ENCODE measurements around the gene RSU1. TPM values are rescaled to one million over a fixed set of nuclear protein-coding genes. Genes with fewer than 3 reads are reported as not detected.

Gene RSU1
- total RNA-seq, 1 donor from 2014 or later = 81.6 TPM

DNA sequence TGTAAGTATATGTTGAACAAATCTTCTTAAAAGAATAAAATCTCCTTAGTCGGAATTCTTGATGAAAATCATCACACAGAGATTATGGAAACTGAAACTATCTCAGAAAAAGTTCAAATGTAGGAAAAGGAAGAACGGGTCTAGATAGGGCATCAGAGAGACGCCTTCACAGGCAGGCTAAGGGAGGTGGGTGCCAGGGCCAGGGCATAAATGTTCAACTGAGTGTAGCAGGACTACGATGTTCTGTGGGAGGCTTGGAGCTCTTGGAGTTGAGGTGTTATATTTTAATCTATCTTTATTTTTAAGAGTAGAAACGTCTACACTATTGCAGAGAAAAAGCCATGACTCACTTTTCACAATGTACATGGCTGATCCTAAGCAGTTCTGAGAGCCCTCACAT is 101.2 kb downstream of the RSU1 start:
- peaks cover 11% of the 10 kb centered on the region for H3K9me3 ChIP-seq
- TF ChIP-seq CTCF (IDR thresholded peaks at IDR 0.05) = no peak
- H3K4me3 ChIP-seq = no peak overlapping the region
- H3K27me3 ChIP-seq (ENCODE audit: low read depth) = no peaks in the 10 kb centered on the region
- H3K36me3 ChIP-seq = no peaks in the 10 kb centered on the region
- no peak for DNase-seq
- intact Hi-C loops (cut with DNase I) = no loop called here
- no peak overlapping the region for H3K27ac ChIP-seq
- H3K4me1 ChIP-seq = no peaks in the 10 kb centered on the region
- no peak for ATAC-seq

DNA sequence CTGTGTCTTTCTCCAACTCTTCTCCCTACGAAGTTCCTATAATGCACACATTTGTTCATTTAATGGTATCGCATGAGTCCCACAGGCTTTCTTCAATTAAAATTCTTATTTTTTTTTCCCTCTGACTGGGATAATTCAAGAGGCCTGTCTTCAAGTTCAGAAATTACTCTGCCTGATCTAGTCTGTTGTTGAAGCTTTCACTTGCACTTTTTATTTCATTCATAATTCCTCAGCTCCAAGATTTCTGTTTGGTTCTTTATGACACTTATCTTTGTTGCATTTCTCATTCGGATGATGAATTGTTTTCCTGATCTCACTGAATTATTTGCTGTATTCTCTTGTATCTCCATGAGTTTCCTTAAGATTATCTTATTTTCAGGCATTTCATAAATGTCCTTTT is 103.9 kb downstream of the RSU1 start:
- no peaks in the 10 kb centered on the region for H3K27me3 ChIP-seq (ENCODE audit: low read depth)
- ATAC-seq (no peak), DNase-seq (no peak)
- H3K36me3 ChIP-seq = no peaks in the 10 kb centered on the region
- no peak overlapping the region for H3K27ac ChIP-seq
- H3K9me3 ChIP-seq = peaks cover 11% of the 10 kb centered on the region
- no peak overlapping the region for H3K4me3 ChIP-seq
- no peak for TF ChIP-seq CTCF (IDR thresholded peaks at IDR 0.05)
- no peaks in the 10 kb centered on the region for H3K4me1 ChIP-seq
- intact Hi-C loops (cut with DNase I) = no loop called here

DNA sequence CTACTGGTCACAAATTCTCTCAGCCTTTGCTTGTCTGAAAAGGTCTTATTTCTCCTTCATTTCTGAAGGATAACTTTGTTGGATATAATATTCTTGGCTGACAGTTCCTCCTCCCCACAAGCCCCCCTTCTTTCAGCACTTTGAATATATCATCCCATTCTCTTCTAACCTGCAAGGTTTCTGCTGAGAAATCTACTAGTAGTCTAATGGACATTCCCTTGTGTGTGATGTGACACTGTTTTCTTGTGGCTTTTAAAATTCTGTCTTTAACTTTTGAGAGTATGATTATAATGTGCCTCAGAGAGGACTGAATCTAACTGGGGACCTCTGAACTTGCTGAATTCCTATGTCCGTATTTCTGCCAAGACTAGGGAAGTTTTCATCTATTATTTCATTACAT is 104.3 kb downstream of the RSU1 start:
- intact Hi-C loops (cut with DNase I) = no loop called here

DNA sequence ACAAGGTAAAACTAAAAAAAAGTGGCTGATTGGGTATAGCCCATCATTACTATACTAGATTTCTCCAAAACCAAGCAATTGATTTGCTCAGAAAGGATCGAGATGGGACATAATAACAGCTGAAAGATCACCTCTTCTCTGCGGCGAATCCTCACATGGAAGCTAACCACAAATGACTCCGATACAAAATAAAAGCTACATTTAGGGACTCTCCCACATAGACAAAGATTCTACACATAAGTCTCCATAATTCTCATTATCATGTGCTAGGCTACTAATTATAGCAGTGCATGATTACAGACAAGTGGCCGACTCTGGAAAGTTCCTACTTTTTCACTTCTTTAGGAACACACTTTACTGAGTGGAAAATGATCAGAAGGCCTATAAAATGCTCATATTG is 116.9 kb downstream of the RSU1 start:
- ATAC-seq (no peak), DNase-seq (no peak)
- Histone ChIP-seq H3K4me3 (no peak overlapping the region), H3K36me3 (no peaks in the 10 kb centered on the region), H3K4me1 (no peaks in the 10 kb centered on the region), H3K9me3 (no peaks in the 10 kb centered on the region), H3K27me3 (ENCODE audit: low read depth) (no peaks in the 10 kb centered on the region), H3K27ac (no peak overlapping the region)
- intact Hi-C loops (cut with DNase I) = no loop called here
- no peak for TF ChIP-seq CTCF (IDR thresholded peaks at IDR 0.05)

More for the DNA sequence above, 104.3 kb downstream of the RSU1 start:
- DNase-seq = no peak
- Histone ChIP-seq H3K27me3 (ENCODE audit: low read depth) (no peaks in the 10 kb centered on the region), H3K4me1 (no peaks in the 10 kb centered on the region), H3K9me3 (peaks cover 11% of the 10 kb centered on the region), H3K4me3 (no peak overlapping the region), H3K36me3 (no peaks in the 10 kb centered on the region), H3K27ac (no peak overlapping the region)
- TF ChIP-seq CTCF (IDR thresholded peaks at IDR 0.05) = no peak
- ATAC-seq = no peak

- intact Hi-C loops (cut with DNase I) = no loop called here
- Histone ChIP-seq H3K4me1 (no peaks in the 10 kb centered on the region), H3K27me3 (ENCODE audit: low read depth) (no peaks in the 10 kb centered on the region), H3K27ac (no peak overlapping the region), H3K36me3 (no peaks in the 10 kb centered on the region), H3K4me3 (no peak overlapping the region), H3K9me3 (no peaks in the 10 kb centered on the region)
- DNase-seq (no peak), ATAC-seq (no peak)
- TF ChIP-seq CTCF (IDR thresholded peaks at IDR 0.05) = no peak
Measured at GRCh38 chr10:16699435-16700057, 117.7 kb downstream of the RSU1 start.
